ENCODE results near the gene USP11. TPM values are rescaled to one million over a fixed set of nuclear protein-coding genes. Genes with fewer than 3 reads are reported as not detected.

The USP11 gene
- total and polyA plus RNA-seq, 4 donors: 22.9 to 74.8 (median 40.2) TPM

- Histone ChIP-seq H3K27ac (ENCODE audit: low read depth in 1 of 2, low read length in 1 of 2) (peak overlapping the region in 1 of 2 donors; percentile 88), H3K9ac (ENCODE audit: insufficient read depth in 1 of 2, low read length in 2 of 2) (peak overlapping the region in 1 of 2 donors; percentile 78), H3K4me3 (no peak overlapping the region), H3K9me3 (ENCODE audit: control insufficient read depth in 4 of 4, insufficient read depth in 3 of 4, low read length in 3 of 4) (peaks cover 0 to 5% (median 0%) of the 10 kb centered on the region in 4 donors), H3K27me3 (ENCODE audit: control insufficient read depth in 3 of 3, insufficient read depth in 3 of 3, low read length in 2 of 3) (peaks cover 0 to 5% (median 0%) of the 10 kb centered on the region in 3 donors), H3K4me1 (ENCODE audit: control insufficient read depth in 5 of 5, insufficient read depth in 5 of 5, low read length in 5 of 5) (peaks cover 0 to 28% (median 16%) of the 10 kb centered on the region in 5 donors), H3K36me3 (ENCODE audit: control insufficient read depth in 4 of 4, insufficient read depth in 4 of 4, low read length in 4 of 4) (peaks cover 12 to 36% (median 36%) of the 10 kb centered on the region in 4 donors)
- DNase-seq: no peak
- 79 to 91% methylated on average over 8 of the region's 8 CpGs for WGBS, 2 donors
- TF ChIP-seq CTCF (IDR thresholded peaks at IDR 0.05; ENCODE audit: control extremely low read depth, extremely low read depth): no peak
- ATAC-seq (ENCODE audit: insufficient read depth, low FRiP score): no peak
Observed at GRCh38 chrX:47216393-47216925, 16.4 kb upstream of the USP11 start.

- Histone ChIP-seq H3K9ac (ENCODE audit: insufficient read depth in 1 of 2, low read length in 2 of 2) (peak overlapping the region in 1 of 2 donors; percentile 78), H3K27ac (ENCODE audit: low read depth in 1 of 2, low read length in 1 of 2) (peak overlapping the region; percentile 88 to 94), H3K4me1 (ENCODE audit: control insufficient read depth in 5 of 5, insufficient read depth in 5 of 5, low read length in 5 of 5) (peaks cover 0 to 28% (median 17%) of the 10 kb centered on the region in 5 donors), H3K9me3 (ENCODE audit: control insufficient read depth in 4 of 4, insufficient read depth in 3 of 4, low read length in 3 of 4) (peaks cover 0 to 5% (median 0%) of the 10 kb centered on the region in 4 donors), H3K36me3 (ENCODE audit: control insufficient read depth in 4 of 4, insufficient read depth in 4 of 4, low read length in 4 of 4) (peaks cover 9 to 34% (median 29%) of the 10 kb centered on the region in 4 donors), H3K4me3 (no peak overlapping the region), H3K27me3 (ENCODE audit: control insufficient read depth in 3 of 3, insufficient read depth in 3 of 3, low read length in 2 of 3) (peaks cover 0 to 5% (median 0%) of the 10 kb centered on the region in 3 donors)
- peak in 2 of 3 donors; percentile 68 to 71 for DNase-seq
- TF ChIP-seq CTCF (IDR thresholded peaks at IDR 0.05; ENCODE audit: control extremely low read depth, extremely low read depth): no peak
- no peak for ATAC-seq (ENCODE audit: insufficient read depth, low FRiP score)
- 13 to 17% methylated on average over 15 to 22 of the region's 22 CpGs for WGBS, 2 donors
Observed at GRCh38 chrX:47217121-47217851, 15.5 kb upstream of the USP11 start.

DNA sequence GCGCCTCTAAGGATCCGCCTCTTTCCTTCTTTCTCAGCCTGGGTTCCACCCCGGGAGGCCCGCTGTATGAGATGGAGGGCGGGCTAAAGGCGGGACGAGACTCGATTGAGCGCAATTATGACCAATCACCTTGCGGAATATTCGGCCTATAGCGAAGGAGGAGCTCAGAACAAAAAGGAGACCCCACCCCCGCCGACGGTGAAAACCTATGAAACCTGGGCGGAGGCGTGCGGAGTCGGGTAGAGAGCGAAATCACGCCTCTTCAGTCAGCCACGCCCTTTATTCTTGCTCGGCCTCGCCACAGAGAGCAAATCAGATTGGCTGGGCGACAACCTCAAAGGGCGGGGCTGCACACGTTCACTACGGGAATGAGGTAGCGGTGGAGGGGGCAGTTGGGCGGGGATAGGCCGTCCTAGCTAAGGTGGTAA is 14.9 kb upstream of the USP11 start:
- H3K9me3 ChIP-seq (ENCODE audit: control insufficient read depth in 4 of 4, insufficient read depth in 3 of 4, low read length in 3 of 4): peaks cover 0 to 5% (median 0%) of the 10 kb centered on the region in 4 donors
- no peak for TF ChIP-seq CTCF (IDR thresholded peaks at IDR 0.05; ENCODE audit: control extremely low read depth, extremely low read depth)
- H3K9ac ChIP-seq (ENCODE audit: insufficient read depth in 1 of 2, low read length in 2 of 2): peak overlapping the region; percentile 78 to 89
- ATAC-seq (ENCODE audit: insufficient read depth, low FRiP score) (peak; percentile 91), DNase-seq (peak; percentile 99)
- H3K4me1 ChIP-seq (ENCODE audit: control insufficient read depth in 5 of 5, insufficient read depth in 5 of 5, low read length in 5 of 5): peaks cover 0 to 28% (median 17%) of the 10 kb centered on the region in 5 donors
- peak overlapping the region; percentile 80 for H3K4me3 ChIP-seq
- WGBS, 2 donors: 0 to 1% methylated on average over 30 to 31 of the region's 31 CpGs
- H3K36me3 ChIP-seq (ENCODE audit: control insufficient read depth in 4 of 4, insufficient read depth in 4 of 4, low read length in 4 of 4): peaks cover 4 to 29% (median 24%) of the 10 kb centered on the region in 4 donors
- peaks cover 0 to 5% (median 0%) of the 10 kb centered on the region in 3 donors for H3K27me3 ChIP-seq (ENCODE audit: control insufficient read depth in 3 of 3, insufficient read depth in 3 of 3, low read length in 2 of 3)
- peak overlapping the region; percentile 93 to 99 for H3K27ac ChIP-seq (ENCODE audit: low read depth in 1 of 2, low read length in 1 of 2)
